GM12873 (cell line): ENCODE results near the gene CDH13.

Source experiments
- CTCF ChIP-seq: IDR thresholded peaks from 2 replicates; pipeline ENCODE4 v1.5.1; 2012; ENCODE audit warnings: low read depth, mild to moderate bottlenecking, moderate library complexity, low read length, control low read depth; ENCODE audit not compliant: insufficient read depth; ENCODE audit errors: missing control alignments

CDH13 gene

DNA sequence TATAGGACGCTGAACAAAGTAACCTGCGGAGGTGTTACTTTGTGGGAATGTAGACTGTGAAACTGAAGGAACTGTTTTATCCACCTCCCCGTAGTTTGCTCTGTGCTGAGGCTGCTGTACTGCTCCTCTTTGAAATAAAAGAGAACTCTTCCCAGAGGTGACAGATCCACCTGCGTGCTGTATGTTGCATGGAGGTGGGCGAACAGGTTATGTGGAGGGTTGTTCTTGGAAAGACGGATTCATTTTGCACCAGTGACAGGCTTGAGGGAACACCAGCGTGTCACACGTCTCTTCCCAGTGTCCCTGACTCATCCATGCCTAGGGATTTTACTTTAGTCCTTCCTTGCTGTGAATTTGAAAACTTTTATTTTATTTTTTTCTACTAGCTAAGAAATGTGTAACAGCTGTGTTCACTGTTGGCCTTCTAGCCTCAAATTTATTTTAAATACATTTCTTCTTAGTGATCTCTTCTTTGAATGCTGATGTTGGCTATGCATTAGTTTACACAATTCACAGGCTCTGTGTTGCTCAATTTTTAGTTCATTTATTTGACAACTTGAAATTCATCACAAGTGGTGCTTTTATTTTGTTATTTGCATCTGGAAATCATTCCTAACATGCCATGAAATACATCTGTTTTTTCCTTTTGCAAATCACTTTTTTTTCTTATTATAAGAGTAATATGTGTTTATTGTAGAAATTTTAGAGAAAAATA, 512.4 kb downstream of the CDH13 start:
- TF ChIP-seq CTCF = no peak

DNA sequence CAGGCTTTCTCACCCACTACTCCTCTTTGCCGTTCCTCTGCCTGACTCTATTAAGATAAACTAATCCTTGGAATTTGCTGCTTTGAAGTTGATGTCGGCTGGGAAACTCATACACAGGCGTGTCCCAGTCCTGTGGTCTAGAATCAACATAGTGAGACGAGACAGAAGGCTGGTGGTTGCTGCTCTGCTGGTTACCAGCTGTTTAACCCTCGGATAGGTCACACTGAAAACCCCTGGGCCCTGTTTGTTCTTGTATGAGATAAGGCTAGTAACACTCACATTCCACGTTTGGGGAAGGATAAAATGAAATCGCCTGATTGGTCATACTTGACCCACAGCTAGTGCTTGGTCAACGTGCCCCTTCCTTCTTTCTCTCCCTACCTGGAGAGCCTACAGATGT, 517.0 kb downstream of the CDH13 start:
- no peak for TF ChIP-seq CTCF

GRCh38 chr16:83145297-83145696, 518.5 kb downstream of the CDH13 start:
- no peak for TF ChIP-seq CTCF

DNA sequence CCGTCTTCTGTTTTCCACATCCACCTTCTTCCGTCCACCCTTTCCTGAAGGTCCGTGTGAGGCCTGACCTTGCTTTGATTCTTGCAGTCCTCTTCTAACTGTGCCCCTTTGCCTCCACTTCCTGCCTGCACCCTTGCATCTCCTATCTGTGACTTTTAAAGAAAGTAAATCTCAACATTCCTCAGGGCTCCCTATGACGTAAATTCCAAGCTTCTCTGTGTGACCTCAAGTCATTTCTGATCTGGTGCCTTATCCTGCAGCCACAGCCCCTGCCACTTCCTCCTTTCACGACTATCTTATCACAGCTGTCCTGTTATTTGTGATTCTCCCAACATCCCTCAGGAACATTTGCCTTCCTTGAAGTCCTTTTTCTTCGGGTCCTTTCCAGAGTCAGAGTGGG, 520.5 kb downstream of the CDH13 start:
- no peak for TF ChIP-seq CTCF

GRCh38 chr16:83158320-83158957, 531.7 kb downstream of the CDH13 start:
- no peak for TF ChIP-seq CTCF

DNA sequence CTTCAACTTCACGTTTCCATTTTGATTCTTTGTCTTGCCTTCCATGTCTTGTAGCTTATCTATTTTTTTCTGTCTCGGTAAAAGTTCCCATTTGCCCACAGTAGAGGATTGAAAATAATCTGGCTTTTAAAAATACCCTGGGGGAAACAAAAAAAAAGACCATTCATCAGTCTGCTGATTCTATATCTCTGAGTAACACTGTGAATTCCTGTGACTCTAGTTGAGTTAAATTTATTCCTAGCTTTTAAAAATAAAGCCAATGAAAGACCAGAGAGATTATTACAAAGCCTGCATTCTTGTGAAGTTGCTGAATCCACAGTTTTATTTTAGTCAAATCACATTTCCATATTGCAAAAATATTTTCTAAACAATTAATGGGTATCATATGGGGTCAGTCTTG, 532.3 kb downstream of the CDH13 start:
- no peak for TF ChIP-seq CTCF

GRCh38 chr16:83160287-83161020, 533.7 kb downstream of the CDH13 start:
- TF ChIP-seq CTCF = no peak
